Immature natural killer cell (primary cell): ENCODE results near the gene HTR7. TPM values are rescaled to one million over a fixed set of nuclear protein-coding genes. Genes with fewer than 3 reads are reported as not detected.
"Not testable (repeated sequence)": the region's sequence is repeated elsewhere in the genome, so short reads cannot be mapped to it uniquely, and the experiment has no call there.

Experiments used
- DNase-seq, 3 donors: peaks; one replicate each; pipeline ENCODE4 v3.0.0; 2022; ENCODE audit warnings: mixed read lengths in 1 of 3
- H3K27ac Mint-ChIP-seq, 6 donors: one replicate each; pipeline ENCODE4 v1.8.0; 2020; ENCODE audit warnings: mixed read lengths in 6 of 6, mild to moderate bottlenecking in 5 of 6, inconsistent platforms in 4 of 6, moderate library complexity in 3 of 6
- H3K27me3 Mint-ChIP-seq, 3 donors: one replicate each; pipeline ENCODE4 v1.8.0; 2020 to 2021; ENCODE audit warnings: low read depth in 3 of 3, mild to moderate bottlenecking in 3 of 3, mixed read lengths in 3 of 3, moderate library complexity in 3 of 3, inconsistent platforms in 1 of 3
- H3K36me3 Mint-ChIP-seq, 3 donors: one replicate each; pipeline ENCODE4 v1.8.0; 2020; ENCODE audit warnings: mixed read lengths in 3 of 3, inconsistent platforms in 2 of 3, mild to moderate bottlenecking in 2 of 3
- H3K4me1 Mint-ChIP-seq, 2 donors: one replicate each; pipeline ENCODE4 v1.8.0; 2020; ENCODE audit warnings: inconsistent platforms in 2 of 2, mild to moderate bottlenecking in 2 of 2, mixed read lengths in 2 of 2, moderate library complexity in 1 of 2
- H3K4me3 Mint-ChIP-seq, 5 donors: one replicate each; pipeline ENCODE4 v1.8.0; 2020; ENCODE audit warnings: mild to moderate bottlenecking in 5 of 5, mixed read lengths in 5 of 5, inconsistent platforms in 3 of 5, moderate library complexity in 3 of 5
- H3K9me3 Mint-ChIP-seq, 6 donors: one replicate each; pipeline ENCODE4 v1.8.0; 2020; ENCODE audit warnings: mild to moderate bottlenecking in 6 of 6, mixed read lengths in 6 of 6, inconsistent platforms in 4 of 6, moderate library complexity in 3 of 6
- polyA plus RNA-seq, 3 donors: library from polyadenylated mRNA; unstranded; fragments of 300-500 nt; fragmentation: Illumina TruSeq; gene quantifications; one replicate each; pipeline ENCODE4 v1.2.3, GENCODE V29; 2021

HTR7 gene
- polyA plus RNA-seq, 3 donors from 2014 or later, result 0.61 to 2.3 TPM; not detected in 1

- not testable (repeated sequence) for H3K4me1 Mint-ChIP-seq, H3K4me3 Mint-ChIP-seq, DNase-seq, H3K9me3 Mint-ChIP-seq, H3K27me3 Mint-ChIP-seq, H3K36me3 Mint-ChIP-seq, H3K27ac Mint-ChIP-seq
Measured at GRCh38 chr10:90807106-90807505, 50.7 kb downstream of the HTR7 start.

GRCh38 chr10:90806677-90807076, 51.2 kb downstream of the HTR7 start:
- Mint-ChIP-seq H3K4me1 (no peaks in the 10 kb centered on the region), H3K36me3 (no peaks in the 10 kb centered on the region), H3K27me3 (peaks cover 0 to 3% (median 1%) of the 10 kb centered on the region in 3 donors), H3K27ac (no peak overlapping the region), H3K4me3 (no peak overlapping the region), H3K9me3 (peaks cover 0 to 2% (median 0%) of the 10 kb centered on the region in 6 donors)
- DNase-seq, result no peak

- Mint-ChIP-seq H3K9me3 (peaks cover 0 to 2% (median 0%) of the 10 kb centered on the region in 6 donors), H3K36me3 (no peaks in the 10 kb centered on the region), H3K27ac (no peak overlapping the region), H3K27me3 (peaks cover 0 to 3% (median 1%) of the 10 kb centered on the region in 3 donors), H3K4me1 (no peaks in the 10 kb centered on the region), H3K4me3 (no peak overlapping the region)
- DNase-seq, result no peak
Measured at GRCh38 chr10:90805206-90805605, 52.6 kb downstream of the HTR7 start.

GRCh38 chr10:90804354-90804753, 53.5 kb downstream of the HTR7 start:
- DNase-seq, result no peak
- no peak overlapping the region for H3K27ac Mint-ChIP-seq
- peaks cover 0 to 3% (median 1%) of the 10 kb centered on the region in 3 donors for H3K27me3 Mint-ChIP-seq
- no peaks in the 10 kb centered on the region for H3K36me3 Mint-ChIP-seq
- no peaks in the 10 kb centered on the region for H3K4me1 Mint-ChIP-seq
- peaks cover 0 to 2% (median 0%) of the 10 kb centered on the region in 6 donors for H3K9me3 Mint-ChIP-seq
- no peak overlapping the region for H3K4me3 Mint-ChIP-seq

GRCh38 chr10:90801608-90802007, 56.2 kb downstream of the HTR7 start:
- no peaks in the 10 kb centered on the region for H3K36me3 Mint-ChIP-seq
- no peak overlapping the region for H3K4me3 Mint-ChIP-seq
- peaks cover 0 to 4% (median 3%) of the 10 kb centered on the region in 3 donors for H3K27me3 Mint-ChIP-seq
- no peak overlapping the region for H3K27ac Mint-ChIP-seq
- no peaks in the 10 kb centered on the region for H3K4me1 Mint-ChIP-seq
- no peaks in the 10 kb centered on the region for H3K9me3 Mint-ChIP-seq
- no peak for DNase-seq

- H3K27ac Mint-ChIP-seq, result no peak overlapping the region
- no peaks in the 10 kb centered on the region for H3K4me1 Mint-ChIP-seq
- no peaks in the 10 kb centered on the region for H3K9me3 Mint-ChIP-seq
- no peak overlapping the region for H3K4me3 Mint-ChIP-seq
- no peaks in the 10 kb centered on the region for H3K36me3 Mint-ChIP-seq
- no peak for DNase-seq
- H3K27me3 Mint-ChIP-seq, result peaks cover 0 to 4% (median 3%) of the 10 kb centered on the region in 3 donors
Measured at GRCh38 chr10:90800232-90800796, 57.5 kb downstream of the HTR7 start.

GRCh38 chr10:90799172-90799571, 58.7 kb downstream of the HTR7 start:
- H3K27me3 Mint-ChIP-seq, result peaks cover 0 to 4% (median 3%) of the 10 kb centered on the region in 3 donors
- no peaks in the 10 kb centered on the region for H3K4me1 Mint-ChIP-seq
- H3K9me3 Mint-ChIP-seq, result no peaks in the 10 kb centered on the region
- no peak for DNase-seq
- no peak overlapping the region for H3K4me3 Mint-ChIP-seq
- H3K36me3 Mint-ChIP-seq, result no peaks in the 10 kb centered on the region
- H3K27ac Mint-ChIP-seq, result no peak overlapping the region

- no peak for DNase-seq
- H3K9me3 Mint-ChIP-seq, result no peaks in the 10 kb centered on the region
- H3K4me1 Mint-ChIP-seq, result no peaks in the 10 kb centered on the region
- H3K36me3 Mint-ChIP-seq, result no peaks in the 10 kb centered on the region
- H3K27ac Mint-ChIP-seq, result no peak overlapping the region
- H3K4me3 Mint-ChIP-seq, result no peak overlapping the region
- H3K27me3 Mint-ChIP-seq, result peaks cover 0 to 4% (median 3%) of the 10 kb centered on the region in 3 donors
Measured at GRCh38 chr10:90798482-90798881, 59.4 kb downstream of the HTR7 start.

GRCh38 chr10:90790422-90790821, 67.4 kb downstream of the HTR7 start:
- no peaks in the 10 kb centered on the region for H3K36me3 Mint-ChIP-seq
- no peaks in the 10 kb centered on the region for H3K4me1 Mint-ChIP-seq
- no peak for DNase-seq
- H3K27ac Mint-ChIP-seq, result no peak overlapping the region
- peaks cover 0 to 2% (median 0%) of the 10 kb centered on the region in 6 donors for H3K9me3 Mint-ChIP-seq
- no peaks in the 10 kb centered on the region for H3K27me3 Mint-ChIP-seq
- no peak overlapping the region for H3K4me3 Mint-ChIP-seq

- Mint-ChIP-seq H3K4me3 (no peak overlapping the region), H3K27ac (no peak overlapping the region), H3K36me3 (no peaks in the 10 kb centered on the region), H3K4me1 (no peaks in the 10 kb centered on the region), H3K9me3 (peaks cover 0 to 2% (median 0%) of the 10 kb centered on the region in 6 donors), H3K27me3 (peaks cover 0 to 2% (median 0%) of the 10 kb centered on the region in 3 donors)
- DNase-seq, result no peak
Measured at GRCh38 chr10:90788968-90789367, 68.9 kb downstream of the HTR7 start.

- no peak for DNase-seq
- Mint-ChIP-seq H3K4me3 (no peak overlapping the region), H3K36me3 (no peaks in the 10 kb centered on the region), H3K27me3 (peaks cover 0 to 2% (median 0%) of the 10 kb centered on the region in 3 donors), H3K27ac (no peak overlapping the region), H3K9me3 (peaks cover 0 to 2% (median 0%) of the 10 kb centered on the region in 6 donors), H3K4me1 (no peaks in the 10 kb centered on the region)
Measured at GRCh38 chr10:90788199-90788491, 69.7 kb downstream of the HTR7 start.

- Mint-ChIP-seq H3K27ac (no peak overlapping the region), H3K4me1 (no peaks in the 10 kb centered on the region), H3K4me3 (no peak overlapping the region), H3K36me3 (no peaks in the 10 kb centered on the region), H3K9me3 (peaks cover 0 to 2% (median 0%) of the 10 kb centered on the region in 6 donors), H3K27me3 (peaks cover 0 to 2% (median 0%) of the 10 kb centered on the region in 3 donors)
- no peak for DNase-seq
Measured at GRCh38 chr10:90787393-90788198, 70.2 kb downstream of the HTR7 start.

- no peaks in the 10 kb centered on the region for H3K36me3 Mint-ChIP-seq
- no peaks in the 10 kb centered on the region for H3K4me1 Mint-ChIP-seq
- H3K27me3 Mint-ChIP-seq, result peaks cover 0 to 3% (median 2%) of the 10 kb centered on the region in 3 donors
- H3K9me3 Mint-ChIP-seq, result peaks cover 0 to 2% (median 0%) of the 10 kb centered on the region in 6 donors
- no peak overlapping the region for H3K4me3 Mint-ChIP-seq
- no peak overlapping the region for H3K27ac Mint-ChIP-seq
- no peak for DNase-seq
Measured at GRCh38 chr10:90785782-90786181, 72.1 kb downstream of the HTR7 start.

- Mint-ChIP-seq H3K9me3 (peaks cover 0 to 2% (median 0%) of the 10 kb centered on the region in 6 donors), H3K27me3 (peaks cover 0 to 3% (median 2%) of the 10 kb centered on the region in 3 donors), H3K36me3 (no peaks in the 10 kb centered on the region), H3K27ac (no peak overlapping the region), H3K4me1 (no peaks in the 10 kb centered on the region), H3K4me3 (no peak overlapping the region)
- DNase-seq, result no peak
Measured at GRCh38 chr10:90784771-90785170, 73.1 kb downstream of the HTR7 start.
